GM18907 (cell line): ENCODE results near the gene ARL14EP.

ENCODE experiments used
- ATAC-seq: cut with Tn5 transposase; IDR thresholded peaks from one replicate; pipeline ENCODE4 v1.9.1; 2021; ENCODE audit warnings: mild to moderate bottlenecking, moderate library complexity; ENCODE audit not compliant: unreplicated experiment

The ARL14EP gene

GRCh38 chr11:30322826-30323710 lies at the start of gene ARL14EP:
TSS of gene ARL14EP (plus strand) at chr11:30323104. CDS start at chr11:30330949, 7,845 bp downstream.
- peak; percentile 99 for ATAC-seq

- no peak for ATAC-seq
Observed at GRCh38 chr11:30277176-30277575, 45.7 kb upstream of the ARL14EP start.

- ATAC-seq, result no peak
Observed at GRCh38 chr11:30279796-30280195, 43.1 kb upstream of the ARL14EP start.

- peak; percentile 30 for ATAC-seq
Observed at GRCh38 chr11:30281476-30282288, 41.2 kb upstream of the ARL14EP start.

- peak; percentile 99 for ATAC-seq
Observed at GRCh38 chr11:30282289-30282631, 40.6 kb upstream of the ARL14EP start.

- ATAC-seq, result no peak
Observed at GRCh38 chr11:30284836-30285235, 38.1 kb upstream of the ARL14EP start.

- ATAC-seq, result no peak
Observed at GRCh38 chr11:30285416-30286121, 37.3 kb upstream of the ARL14EP start.

GRCh38 chr11:30291331-30291730 lies 31.6 kb upstream of the ARL14EP start:
- ATAC-seq, result no peak

GRCh38 chr11:30292545-30292944 lies 30.4 kb upstream of the ARL14EP start:
- no peak for ATAC-seq

- no peak for ATAC-seq
Observed at GRCh38 chr11:30295178-30295885, 27.6 kb upstream of the ARL14EP start.

- no peak for ATAC-seq
Observed at GRCh38 chr11:30304620-30305019, 18.3 kb upstream of the ARL14EP start.

- ATAC-seq, result peak; percentile 98
Observed at GRCh38 chr11:30310623-30311022, 12.3 kb upstream of the ARL14EP start.

- no peak for ATAC-seq
Observed at GRCh38 chr11:30311189-30311588, 11.7 kb upstream of the ARL14EP start.

- ATAC-seq, result peak; percentile 38
Observed at GRCh38 chr11:30312243-30312642, 10.7 kb upstream of the ARL14EP start.

GRCh38 chr11:30313580-30313979 lies 9.3 kb upstream of the ARL14EP start:
- no peak for ATAC-seq

GRCh38 chr11:30314625-30315024 lies 8.3 kb upstream of the ARL14EP start:
- no peak for ATAC-seq

GRCh38 chr11:30316237-30316636 lies 6.7 kb upstream of the ARL14EP start:
- ATAC-seq, result no peak

- ATAC-seq, result peak; percentile 63
Observed at GRCh38 chr11:30317030-30317429, 5.9 kb upstream of the ARL14EP start.

- ATAC-seq, result no peak
Observed at GRCh38 chr11:30321321-30321720, 1.6 kb upstream of the ARL14EP start.

- ATAC-seq, result no peak
Observed at GRCh38 chr11:30322191-30322590, 713 bp upstream of the ARL14EP start.
